Activated CD4-positive, alpha-beta memory T cell treated with anti-CD3 and anti-CD28 coated beads, Interleukin-2, amount 10 ng/mL, durations not matched to agents 7 days and 5 days (primary cell): ENCODE measurements around the gene SKAP1. TPM values are rescaled to one million over a fixed set of nuclear protein-coding genes. Genes with fewer than 3 reads are reported as not detected.
"Not testable (repeated sequence)": the region's sequence is repeated elsewhere in the genome, so short reads cannot be mapped to it uniquely, and the experiment has no call there.

Source experiments
- CTCF ChIA-PET: fragments of 350-600 bp; sonication (Branson Sonifier 250); formaldehyde crosslinking; loops from one replicate; lab custom pipeline; 2021; ENCODE audit warnings: antibody characterized with exemption, inconsistent platforms; lab: Charles Lee
- POLR2A ChIA-PET: fragments of 350-600 bp; sonication (Branson Sonifier 250); formaldehyde crosslinking; loops from one replicate; lab custom pipeline; 2021; ENCODE audit warnings: antibody characterized with exemption; lab: Charles Lee
- DNase-seq: peaks from one replicate; pipeline ENCODE4 v3.0.0-alpha.2; 2020
- H3K27ac Mint-ChIP-seq: one replicate; pipeline ENCODE4 v1.8.0; 2021; ENCODE audit warnings: mild to moderate bottlenecking, mixed read lengths
- H3K27me3 Mint-ChIP-seq: one replicate; pipeline ENCODE4 v1.8.0; 2021; ENCODE audit warnings: mixed read lengths
- H3K36me3 Mint-ChIP-seq: one replicate; pipeline ENCODE4 v1.8.0; 2021; ENCODE audit warnings: low read depth, mixed read lengths
- H3K4me1 Mint-ChIP-seq: one replicate; pipeline ENCODE4 v1.8.0; 2021; ENCODE audit warnings: mixed read lengths
- H3K4me3 Mint-ChIP-seq: one replicate; pipeline ENCODE4 v1.8.0; 2021; ENCODE audit warnings: mild to moderate bottlenecking, mixed read lengths
- H3K9me3 Mint-ChIP-seq: one replicate; pipeline ENCODE4 v1.8.0; 2021; ENCODE audit warnings: mixed read lengths
- total RNA-seq, 2 experiments: library from RNA; stranded (reverse); gene quantifications; one replicate each; pipeline ENCODE4 v1.2.3, GENCODE V29; 2021

SKAP1 gene
- total RNA-seq, 2 experiments from 2014 or later = 132 to 133 TPM

DNA sequence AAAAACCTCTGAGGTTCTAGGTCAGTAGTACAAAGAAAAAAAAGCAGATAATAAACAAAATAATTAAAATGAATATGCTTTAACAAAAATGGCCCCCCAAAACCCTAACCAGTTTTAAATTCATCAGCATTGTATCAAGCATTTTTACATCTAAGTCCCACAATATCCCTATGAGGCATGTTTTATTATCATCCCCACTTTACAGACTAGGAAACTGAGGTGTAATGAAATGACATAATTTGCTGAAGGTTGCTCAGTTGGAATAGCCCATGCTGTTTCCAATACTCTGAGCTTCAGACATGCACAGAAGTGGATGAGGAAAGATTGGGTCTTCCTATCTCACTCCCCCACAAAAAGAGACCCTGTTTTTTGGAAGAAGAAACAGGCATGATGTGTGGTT lies 234.1 kb downstream of the SKAP1 start:
- no peak for DNase-seq
- Mint-ChIP-seq H3K4me1 (peaks cover 52% of the 10 kb centered on the region), H3K9me3 (no peaks in the 10 kb centered on the region), H3K36me3 (peaks cover 60% of the 10 kb centered on the region), H3K4me3 (no peak overlapping the region), H3K27ac (no peak overlapping the region), H3K27me3 (no peaks in the 10 kb centered on the region)
- ChIA-PET POLR2A (interaction anchor here (0.7 kb wide), 1 partner anchor 10 kb away, joined by 3 read pairs; no protein-coding TSS in a partner anchor), CTCF (interaction anchor here (0.6 to 1.6 kb wide), 3 partner anchors 27 to 122 kb away, joined by 3 read pairs; no protein-coding TSS in a partner anchor)

DNA sequence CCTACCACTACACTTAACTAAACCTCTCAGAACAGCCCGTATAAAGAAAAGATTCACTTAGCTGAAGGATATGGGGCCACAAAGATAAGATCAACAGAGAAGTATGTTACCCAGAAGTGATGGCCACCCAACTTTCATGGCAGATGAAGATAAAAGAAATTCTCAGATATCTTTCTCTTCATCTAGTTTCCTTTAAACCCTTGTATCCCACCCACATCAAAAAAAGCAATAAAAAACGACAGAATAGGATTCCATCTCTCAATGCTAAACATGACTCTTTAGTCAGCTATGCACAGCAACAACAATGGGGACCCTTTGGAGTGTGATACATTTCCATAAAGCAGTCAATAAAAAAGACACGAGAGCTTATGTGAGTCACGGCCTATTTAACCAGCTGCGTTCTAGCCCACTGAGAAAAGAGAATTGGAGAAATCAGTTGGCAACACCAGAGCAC lies 235.9 kb downstream of the SKAP1 start:
- Mint-ChIP-seq H3K4me1 (peaks cover 46% of the 10 kb centered on the region), H3K36me3 (peaks cover 56% of the 10 kb centered on the region), H3K27me3 (no peaks in the 10 kb centered on the region), H3K27ac (peak overlapping the region; percentile 60), H3K9me3 (no peaks in the 10 kb centered on the region), H3K4me3 (peak overlapping the region; percentile 3)
- no peak for DNase-seq
- POLR2A ChIA-PET = interaction anchor here (0.6 to 1.4 kb wide), 2 partner anchors 11 to 87 kb away, joined by 3 to 4 read pairs; no protein-coding TSS in a partner anchor
- CTCF ChIA-PET = interaction anchor here (0.9 to 2.2 kb wide), 3 partner anchors 9 to 399 kb away, joined by 3 to 7 read pairs (median 5); partner anchors contain the start of gene HOXB5

DNA sequence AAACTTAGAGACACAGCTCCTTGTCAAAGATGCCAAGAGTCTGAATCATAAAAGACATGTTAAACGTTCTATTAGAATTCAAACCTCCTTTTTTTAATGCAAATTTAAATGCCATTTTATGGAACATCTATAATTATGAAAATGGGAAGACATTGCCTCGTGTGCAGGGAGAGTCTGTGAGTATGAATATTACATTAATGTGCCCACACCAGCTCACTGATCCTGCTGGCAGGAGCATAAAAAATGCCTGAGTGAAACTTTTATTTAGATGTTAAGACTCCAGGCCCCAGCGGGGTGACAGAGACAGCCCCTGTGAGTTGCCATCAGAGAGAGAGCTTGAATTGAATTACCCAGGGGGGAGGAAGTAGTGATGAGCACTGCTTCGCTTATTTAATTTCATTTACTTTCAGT lies 237.7 kb downstream of the SKAP1 start:
- ChIA-PET CTCF (interaction anchor here (2.2 kb wide), 1 partner anchor 401 kb away, joined by 7 read pairs; the partner anchor contains the start of gene HOXB5), POLR2A (interaction anchor here (1.9 kb wide), 1 partner anchor 18 kb away, joined by 5 read pairs; no protein-coding TSS in a partner anchor)
- Mint-ChIP-seq H3K9me3 (no peaks in the 10 kb centered on the region), H3K36me3 (peaks cover 59% of the 10 kb centered on the region), H3K4me1 (peaks cover 39% of the 10 kb centered on the region), H3K4me3 (no peak overlapping the region), H3K27ac (no peak overlapping the region), H3K27me3 (no peaks in the 10 kb centered on the region)
- no peak for DNase-seq

DNA sequence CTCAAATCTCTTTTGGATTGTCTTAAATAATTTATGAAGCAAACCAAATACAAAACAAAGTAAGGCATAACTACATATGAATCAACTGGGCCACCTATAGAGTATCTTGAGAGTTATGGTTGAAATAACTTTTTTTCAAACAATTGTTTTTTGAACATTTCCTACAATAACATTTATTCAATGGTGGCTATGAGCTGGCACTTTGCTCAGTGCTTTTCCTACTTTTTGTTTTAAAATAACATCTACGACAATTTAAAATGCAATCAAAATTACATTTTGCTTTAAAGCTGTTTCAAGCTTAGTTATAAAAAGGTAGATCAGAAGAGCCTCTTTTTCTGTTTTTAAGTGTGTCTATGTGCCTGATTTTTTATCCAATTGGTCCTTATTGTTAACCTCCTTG lies 238.7 kb downstream of the SKAP1 start:
- Mint-ChIP-seq H3K4me3 (no peak overlapping the region), H3K27me3 (no peaks in the 10 kb centered on the region), H3K4me1 (peaks cover 39% of the 10 kb centered on the region), H3K36me3 (peaks cover 58% of the 10 kb centered on the region), H3K27ac (no peak overlapping the region), H3K9me3 (no peaks in the 10 kb centered on the region)
- CTCF ChIA-PET = no interaction called here
- POLR2A ChIA-PET = interaction anchor here (1.9 kb wide), 1 partner anchor 17 kb away, joined by 5 read pairs; no protein-coding TSS in a partner anchor
- no peak for DNase-seq

DNA sequence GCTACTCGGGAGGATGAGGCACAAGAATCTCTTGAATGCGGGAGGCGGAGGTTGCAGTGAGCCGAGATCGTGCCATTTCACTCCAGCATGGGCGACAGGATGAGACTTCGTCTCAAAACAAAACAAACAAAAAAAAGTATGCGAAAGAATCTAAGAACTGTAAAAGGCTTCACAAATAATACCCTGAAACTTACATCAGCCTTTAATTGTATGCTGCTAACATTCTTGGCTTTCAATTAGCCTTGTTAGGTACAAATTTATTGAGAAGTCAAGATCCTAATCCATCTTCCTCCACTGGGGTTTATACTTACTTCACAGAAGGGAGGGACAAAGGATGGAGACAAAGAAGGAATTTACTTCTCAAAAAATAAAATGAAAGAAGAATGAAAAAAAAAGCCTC lies 239.1 kb downstream of the SKAP1 start:
- H3K27ac Mint-ChIP-seq = no peak overlapping the region
- peaks cover 61% of the 10 kb centered on the region for H3K36me3 Mint-ChIP-seq
- no peak for DNase-seq
- peaks cover 39% of the 10 kb centered on the region for H3K4me1 Mint-ChIP-seq
- H3K27me3 Mint-ChIP-seq = no peaks in the 10 kb centered on the region
- no peaks in the 10 kb centered on the region for H3K9me3 Mint-ChIP-seq
- H3K4me3 Mint-ChIP-seq = no peak overlapping the region
- ChIA-PET POLR2A (interaction anchor here (1.9 kb wide), 1 partner anchor 17 kb away, joined by 5 read pairs; no protein-coding TSS in a partner anchor), CTCF (no interaction called here)

DNA sequence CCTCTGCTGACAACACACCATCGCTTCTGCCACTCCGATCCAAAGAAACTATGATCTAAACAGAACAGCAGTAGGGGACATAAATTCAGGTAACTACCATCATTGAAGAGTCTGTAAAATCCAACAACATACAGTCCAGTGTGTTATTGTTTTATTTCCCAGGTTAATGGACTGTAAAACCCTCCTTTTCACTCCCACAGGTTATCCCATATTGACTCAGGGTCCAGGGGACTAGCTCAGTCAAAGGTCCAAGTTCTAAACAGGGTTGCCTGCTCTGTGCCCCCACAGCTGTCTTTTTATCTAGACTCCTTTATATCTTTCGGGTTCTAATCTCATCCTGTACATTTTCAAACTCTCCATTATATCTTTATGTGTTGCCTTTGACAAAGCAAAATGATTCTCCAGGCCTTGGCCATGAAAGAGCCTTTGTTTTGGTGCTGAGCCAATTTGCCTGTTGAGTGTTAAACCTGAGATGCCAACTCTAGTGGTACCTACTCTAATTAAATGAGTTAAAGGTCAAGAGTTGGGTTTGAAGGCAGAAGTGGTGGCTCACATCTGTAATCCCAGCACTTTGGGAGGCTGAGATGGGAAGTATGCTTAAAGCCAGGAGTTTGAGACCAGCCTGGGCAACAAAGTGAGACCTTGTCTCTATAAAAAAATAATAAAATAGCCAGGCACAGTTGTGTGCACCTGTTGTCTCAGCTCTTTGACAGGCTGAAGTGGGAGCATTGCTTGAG lies 242.0 kb downstream of the SKAP1 start:
- Mint-ChIP-seq H3K9me3 (no peaks in the 10 kb centered on the region), H3K4me3 (no peak overlapping the region), H3K27ac (no peak overlapping the region), H3K36me3 (peaks cover 58% of the 10 kb centered on the region), H3K4me1 (peaks cover 13% of the 10 kb centered on the region), H3K27me3 (no peaks in the 10 kb centered on the region)
- POLR2A ChIA-PET = no interaction called here
- DNase-seq = no peak
- CTCF ChIA-PET = no interaction called here

DNA sequence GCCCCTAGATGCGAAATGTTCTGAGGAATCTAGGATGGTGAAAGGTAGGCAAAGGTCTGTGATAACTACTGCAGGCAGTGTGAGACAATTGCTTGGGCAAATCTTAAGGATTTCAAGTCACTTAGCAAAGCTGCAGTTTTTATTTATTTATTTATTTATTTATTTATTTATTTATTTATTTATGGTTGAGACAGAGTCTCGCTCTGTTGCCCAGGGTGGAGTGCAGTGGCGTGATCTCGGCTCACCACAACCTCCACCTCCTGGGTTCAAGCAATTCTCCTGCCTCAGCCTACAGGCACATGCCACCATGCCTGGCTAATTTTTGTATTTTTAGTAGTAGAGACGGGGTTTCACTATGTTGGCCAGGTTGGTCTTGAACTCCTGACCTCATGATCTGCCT lies 243.7 kb downstream of the SKAP1 start:
- H3K27me3 Mint-ChIP-seq, CTCF ChIA-PET, H3K27ac Mint-ChIP-seq: not testable (repeated sequence)

DNA sequence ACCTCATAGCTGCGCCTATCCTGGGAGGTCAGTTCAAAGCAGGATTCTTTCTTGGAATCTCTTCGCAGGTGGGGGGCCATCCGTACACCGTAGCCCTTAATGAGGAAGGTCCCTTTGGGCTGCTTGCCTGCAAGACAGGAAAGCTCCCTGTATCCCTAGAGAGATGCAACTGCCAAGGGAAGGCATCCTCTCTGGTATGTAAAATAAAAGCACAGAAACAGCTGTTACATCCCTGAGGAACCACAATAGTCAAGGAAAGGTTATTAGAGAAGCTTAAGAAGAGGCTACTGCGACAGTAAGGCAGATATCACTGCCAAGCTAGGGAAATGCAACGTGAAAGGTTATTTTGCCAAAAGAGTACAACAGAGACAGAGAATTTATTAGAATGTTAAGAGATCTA lies 245.3 kb downstream of the SKAP1 start:
- CTCF ChIA-PET = interaction anchor here (0.6 kb wide), 1 partner anchor 167 kb away, joined by 4 read pairs; no protein-coding TSS in a partner anchor
- no peak overlapping the region for H3K27ac Mint-ChIP-seq
- no peak overlapping the region for H3K4me3 Mint-ChIP-seq
- H3K36me3 Mint-ChIP-seq = peaks cover 65% of the 10 kb centered on the region
- no peaks in the 10 kb centered on the region for H3K27me3 Mint-ChIP-seq
- H3K9me3 Mint-ChIP-seq = no peaks in the 10 kb centered on the region
- H3K4me1 Mint-ChIP-seq = peaks cover 12% of the 10 kb centered on the region
- DNase-seq = no peak
- POLR2A ChIA-PET = no interaction called here

More for the DNA sequence above, 243.7 kb downstream of the SKAP1 start:
- H3K4me1 Mint-ChIP-seq, DNase-seq, H3K4me3 Mint-ChIP-seq, POLR2A ChIA-PET, H3K9me3 Mint-ChIP-seq: not testable (repeated sequence)
- peaks cover 54% of the 10 kb centered on the region for H3K36me3 Mint-ChIP-seq

DNA sequence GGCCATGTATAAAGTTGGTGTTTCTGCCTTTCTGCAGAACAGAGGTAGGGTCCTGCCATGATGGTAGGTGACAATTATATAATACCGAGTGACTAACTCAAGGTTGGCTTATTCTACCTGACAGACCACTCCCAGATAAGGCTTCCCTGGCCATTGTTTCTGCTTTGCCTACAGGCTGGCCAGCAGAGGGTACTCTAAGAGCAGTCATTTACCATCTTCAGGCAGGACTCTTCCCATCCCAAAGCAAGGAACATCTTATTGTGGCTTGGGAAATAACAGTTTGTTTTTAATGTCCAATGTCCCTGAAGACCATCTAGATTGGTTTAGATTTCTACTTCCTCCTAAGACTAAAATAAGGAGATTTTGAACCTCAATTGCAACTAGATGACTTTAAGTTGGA lies 248.4 kb downstream of the SKAP1 start:
- ChIA-PET POLR2A (no interaction called here), CTCF (interaction anchor here (1.2 kb wide), 1 partner anchor 156 kb away, joined by 3 read pairs; no protein-coding TSS in a partner anchor)
- Mint-ChIP-seq H3K4me3 (no peak overlapping the region), H3K27ac (no peak overlapping the region), H3K27me3 (no peaks in the 10 kb centered on the region), H3K9me3 (no peaks in the 10 kb centered on the region), H3K4me1 (peaks cover 18% of the 10 kb centered on the region), H3K36me3 (peaks cover 66% of the 10 kb centered on the region)
- no peak for DNase-seq

DNA sequence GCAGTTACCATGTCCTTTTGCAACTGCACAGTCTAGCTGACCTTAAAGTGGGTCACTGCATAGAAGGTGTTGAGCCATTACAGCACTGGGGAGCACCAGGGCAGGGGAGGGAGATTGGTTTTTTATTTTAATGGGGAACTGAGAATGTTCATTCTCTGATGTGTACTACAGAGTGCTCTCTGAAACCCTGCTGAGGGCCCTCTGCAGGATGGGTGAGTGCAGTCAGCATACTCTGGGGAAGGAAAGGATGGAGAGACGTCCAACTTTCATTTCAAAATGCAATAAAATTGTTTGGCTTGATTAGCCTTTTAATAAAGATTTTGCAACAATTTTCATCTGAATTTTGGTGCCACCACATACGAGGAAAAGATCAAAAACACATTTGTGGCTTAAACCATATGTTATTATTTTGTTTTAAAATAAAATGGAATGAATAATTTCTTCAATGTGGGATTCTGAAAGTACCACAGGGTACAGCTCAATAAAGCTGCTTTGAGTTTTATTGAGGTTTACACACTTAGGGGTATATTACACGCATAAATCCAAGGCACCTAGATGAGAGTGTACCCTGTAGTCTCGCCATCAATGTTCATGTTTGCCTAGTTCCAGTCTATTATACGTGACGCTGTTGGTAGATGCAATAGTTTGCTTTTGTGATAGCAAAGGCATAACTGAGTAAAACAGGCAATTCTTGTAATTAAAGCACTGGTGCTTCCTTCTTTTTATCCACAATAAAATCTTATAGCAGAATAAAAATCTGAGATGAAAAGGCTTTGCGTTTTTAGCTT lies 249.0 kb downstream of the SKAP1 start:
- POLR2A ChIA-PET = no interaction called here
- CTCF ChIA-PET = interaction anchor here (1.2 kb wide), 1 partner anchor 156 kb away, joined by 3 read pairs; no protein-coding TSS in a partner anchor

DNA sequence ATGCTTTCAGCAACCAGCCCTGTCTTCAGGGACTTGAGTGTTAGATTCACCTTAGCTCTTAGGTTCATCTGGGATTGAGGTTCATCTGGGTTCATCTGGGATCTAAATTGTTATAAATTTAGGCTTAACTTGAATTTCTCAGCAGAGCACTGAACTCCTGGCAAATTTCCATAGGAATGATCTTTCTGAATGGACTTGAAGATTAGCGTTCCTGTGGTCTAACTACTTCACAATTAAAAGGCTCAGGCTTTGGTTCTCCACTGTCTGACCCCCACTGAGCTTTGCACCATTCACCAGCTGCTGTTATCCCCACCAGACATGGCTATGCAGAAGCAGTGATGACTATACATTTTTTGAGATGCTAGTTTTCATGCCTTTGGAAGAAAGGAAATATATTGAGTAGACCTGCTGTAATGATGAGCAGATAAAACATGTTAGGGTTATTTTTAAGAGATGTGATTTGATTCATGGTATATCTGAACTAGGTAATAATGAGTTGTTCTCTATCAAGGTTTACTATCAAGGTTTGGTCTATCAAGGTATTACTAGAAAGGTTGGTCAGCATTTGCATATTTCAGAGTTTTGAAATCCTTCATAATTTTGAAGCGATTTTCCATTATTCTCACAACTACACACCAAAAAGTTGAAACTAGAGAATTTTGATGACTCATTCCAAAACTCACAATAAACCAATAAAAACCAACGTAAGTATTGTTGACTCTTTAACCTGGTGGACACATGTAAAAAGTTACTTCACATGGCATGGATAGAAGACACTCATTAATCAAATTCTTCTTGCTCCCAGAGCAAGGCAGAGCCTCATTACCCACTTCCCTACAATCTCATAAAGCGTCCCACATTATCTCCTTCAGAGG lies 250.7 kb downstream of the SKAP1 start:
- DNase-seq = no peak
- ChIA-PET CTCF (no interaction called here), POLR2A (no interaction called here)
- Mint-ChIP-seq H3K4me1 (peaks cover 26% of the 10 kb centered on the region), H3K4me3 (no peak overlapping the region), H3K27me3 (no peaks in the 10 kb centered on the region), H3K36me3 (peaks cover 66% of the 10 kb centered on the region), H3K9me3 (no peaks in the 10 kb centered on the region), H3K27ac (no peak overlapping the region)

More for the DNA sequence above, 249.0 kb downstream of the SKAP1 start:
- Mint-ChIP-seq H3K27me3 (no peaks in the 10 kb centered on the region), H3K36me3 (peaks cover 68% of the 10 kb centered on the region), H3K9me3 (no peaks in the 10 kb centered on the region), H3K27ac (no peak overlapping the region), H3K4me3 (no peak overlapping the region), H3K4me1 (peaks cover 19% of the 10 kb centered on the region)
- no peak for DNase-seq

DNA sequence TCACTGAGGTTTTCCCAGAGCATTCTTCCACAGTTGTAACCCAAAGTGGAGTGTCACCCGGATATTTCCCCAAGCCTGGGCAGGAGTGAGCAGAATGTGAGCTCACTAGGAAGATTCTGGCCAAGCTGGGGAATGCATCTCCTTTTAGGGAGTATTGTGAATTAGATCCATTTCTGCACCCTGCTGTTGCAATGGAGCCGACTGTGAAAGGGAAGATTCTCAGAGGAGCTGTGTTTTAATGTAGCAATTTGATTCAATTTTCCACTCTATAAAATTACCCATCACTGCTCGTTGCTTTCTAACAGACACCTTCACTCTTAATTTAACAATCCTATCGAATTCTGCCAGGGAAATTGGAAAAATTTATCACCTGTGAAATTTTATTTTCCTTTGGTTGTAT lies 251.7 kb downstream of the SKAP1 start:
- Mint-ChIP-seq H3K36me3 (peaks cover 68% of the 10 kb centered on the region), H3K4me3 (no peak overlapping the region), H3K9me3 (no peaks in the 10 kb centered on the region), H3K27ac (no peak overlapping the region), H3K27me3 (no peaks in the 10 kb centered on the region), H3K4me1 (peaks cover 33% of the 10 kb centered on the region)
- POLR2A ChIA-PET = no interaction called here
- no peak for DNase-seq
- CTCF ChIA-PET = interaction anchor here (0.9 kb wide), 1 partner anchor 102 kb away, joined by 3 read pairs; no protein-coding TSS in a partner anchor
